Loucy (cell line): ENCODE results near the gene PGLYRP1.

Source experiments
- H2AFZ ChIP-seq: fragments of 200-600 bp; sonication (generic); 2 replicates; pipeline ENCODE4 v1.6.0; 2016; ENCODE audit warnings: antibody characterized with exemption, mild to moderate bottlenecking, low read length, moderate library complexity
- H3F3A ChIP-seq: fragments of 200-600 bp; 2 replicates; pipeline ENCODE4 v1.6.0; 2016; ENCODE audit warnings: antibody characterized with exemption, low read depth, mild to moderate bottlenecking
- H3K27me3 ChIP-seq: fragments of 200-600 bp; sonication (generic); 2 replicates; pipeline ENCODE4 v1.6.1; 2014; ENCODE audit warnings: low read length, mild to moderate bottlenecking; ENCODE audit not compliant: insufficient read depth, poor library complexity, severe bottlenecking
- H3K36me3 ChIP-seq: fragments of 200-600 bp; sonication (generic); 2 replicates; pipeline ENCODE4 v1.6.1; 2016; ENCODE audit warnings: low read length; ENCODE audit not compliant: insufficient read depth
- H3K4me1 ChIP-seq: fragments of 200-600 bp; sonication (generic); 2 replicates; pipeline ENCODE4 v1.5.1; 2014; ENCODE audit warnings: low read length, mild to moderate bottlenecking; ENCODE audit not compliant: insufficient read depth, poor library complexity, severe bottlenecking
- H3K4me2 ChIP-seq: fragments of 200-600 bp; sonication (generic); 2 replicates; pipeline ENCODE4 v1.6.0; 2014; ENCODE audit warnings: antibody characterized with exemption, low read length, low read depth, mild to moderate bottlenecking; ENCODE audit not compliant: poor library complexity, severe bottlenecking
- H3K4me3 ChIP-seq: fragments of 200-600 bp; sonication (generic); 2 replicates; pipeline ENCODE4 v1.5.1; 2014; ENCODE audit warnings: low read length, mild to moderate bottlenecking, mixed read lengths; ENCODE audit not compliant: poor library complexity, severe bottlenecking
- H3K79me2 ChIP-seq: fragments of 200-600 bp; sonication (generic); 2 replicates; pipeline ENCODE4 v1.6.1; 2014; ENCODE audit warnings: low read length; ENCODE audit not compliant: insufficient read depth
- H3K9ac ChIP-seq: fragments of 200-600 bp; sonication (generic); 2 replicates; pipeline ENCODE4 v1.6.0; 2014; ENCODE audit warnings: mild to moderate bottlenecking, low read depth, low read length, moderate library complexity; ENCODE audit not compliant: poor library complexity, severe bottlenecking
- H3K9me2 ChIP-seq: fragments of 200-600 bp; sonication (generic); replicated peaks from 2 replicates; pipeline ENCODE4 v1.6.1; 2016; ENCODE audit warnings: low read depth, low read length, mixed read lengths
- H3K9me3 ChIP-seq: fragments of 200-600 bp; sonication (generic); 2 replicates; pipeline ENCODE4 v1.6.1; 2014; ENCODE audit warnings: mild to moderate bottlenecking, antibody characterized with exemption, low read length, low read depth; ENCODE audit not compliant: insufficient read depth
- H4K20me1 ChIP-seq: fragments of 200-600 bp; sonication (generic); 2 replicates; pipeline ENCODE4 v1.6.0; 2014; ENCODE audit warnings: antibody characterized with exemption, low read length, mild to moderate bottlenecking; ENCODE audit not compliant: insufficient read depth, poor library complexity, severe bottlenecking
- CTCF ChIP-seq: fragments of 200-600 bp; sonication (generic); conservative IDR thresholded peaks from 2 replicates; pipeline ENCODE4 v1.5.1; 2014; ENCODE audit warnings: mild to moderate bottlenecking, antibody characterized with exemption, low read length
- EZH2phosphoT487 ChIP-seq: fragments of 200-600 bp; IDR thresholded peaks from 2 replicates; pipeline ENCODE4 v1.6.1; 2018; ENCODE audit warnings: antibody characterized with exemption, mild to moderate bottlenecking, moderate library complexity, borderline replicate concordance

PGLYRP1 gene

GRCh38 chr19:46020819-46021125 lies 2.1 kb downstream of the PGLYRP1 start:
- Histone ChIP-seq H3K4me1 (peaks cover 2% of the 10 kb centered on the region), H3K4me3 (no peak overlapping the region), H4K20me1 (no peaks in the 10 kb centered on the region)

GRCh38 chr19:46019270-46019669 lies 3.6 kb downstream of the PGLYRP1 start:
- Histone ChIP-seq H3K4me2 (no peak overlapping the region), H2AFZ (no peak overlapping the region), H3K9me2 (no peaks in the 10 kb centered on the region), H3K27me3 (no peaks in the 10 kb centered on the region), H3K9me3 (no peaks in the 10 kb centered on the region), H3K79me2 (no peaks in the 10 kb centered on the region), H4K20me1 (no peaks in the 10 kb centered on the region), H3F3A (no peaks in the 10 kb centered on the region), H3K4me3 (no peak overlapping the region), H3K4me1 (no peaks in the 10 kb centered on the region), H3K36me3 (peaks cover 5% of the 10 kb centered on the region; the same call in 1 of the 2 replicates), H3K9ac (no peak overlapping the region)
- TF ChIP-seq EZH2phosphoT487 (no peak), CTCF (no peak)

More at GRCh38 chr19:46020819-46021125, 2.1 kb downstream of the PGLYRP1 start:
- no peak for TF ChIP-seq EZH2phosphoT487
- no peak for TF ChIP-seq CTCF
- Histone ChIP-seq H3K27me3 (no peaks in the 10 kb centered on the region), H3K4me2 (no peak overlapping the region), H3K9me3 (no peaks in the 10 kb centered on the region), H3F3A (0 out of 2 replicates have a peak, but pooled peaks cover 5% of the 10 kb centered on the region), H2AFZ (no peak overlapping the region), H3K9ac (no peak overlapping the region), H3K36me3 (peaks cover 5% of the 10 kb centered on the region; the same call in 1 of the 2 replicates), H3K79me2 (no peaks in the 10 kb centered on the region), H3K9me2 (no peaks in the 10 kb centered on the region)

- no peak overlapping the region for H2AFZ ChIP-seq
- H3K4me1 ChIP-seq, result no peaks in the 10 kb centered on the region
- no peaks in the 10 kb centered on the region for H3K9me2 ChIP-seq
- no peaks in the 10 kb centered on the region for H3K79me2 ChIP-seq
- no peak overlapping the region for H3K9ac ChIP-seq
- no peaks in the 10 kb centered on the region for H3K27me3 ChIP-seq
- H3K4me3 ChIP-seq, result no peak overlapping the region
- no peaks in the 10 kb centered on the region for H4K20me1 ChIP-seq
- no peaks in the 10 kb centered on the region for H3K9me3 ChIP-seq
- H3F3A ChIP-seq, result no peaks in the 10 kb centered on the region
- peaks cover 5% of the 10 kb centered on the region; the same call in 1 of the 2 replicates for H3K36me3 ChIP-seq
- no peak overlapping the region for H3K4me2 ChIP-seq
- TF ChIP-seq CTCF, result no peak
- TF ChIP-seq EZH2phosphoT487, result no peak
Observed at GRCh38 chr19:46018729-46019251, 4.1 kb downstream of the PGLYRP1 start.
